Transverse colon (tissue), 4 donors: ENCODE results near the gene FXYD5.

Experiments
- CTCF ChIP-seq, 5 experiments: fragments of 200-600 bp in 3 of 5; fragments of 450-650 bp in 2 of 5; sonication (generic) in 3 of 5; IDR thresholded peaks; 1 replicate in 2 of 5; 2 replicates in 3 of 5; pipeline ENCODE4 v1.5.1; 2016 to 2017; ENCODE audit warnings: antibody characterized with exemption in 5 of 5, inconsistent platforms in 3 of 5, mild to moderate bottlenecking in 2 of 5, moderate library complexity in 1 of 5
- EP300 ChIP-seq: sonication (generic); formaldehyde crosslinking; IDR thresholded peaks from one replicate; pipeline ENCODE4 v1.6.1; 2017; ENCODE audit warnings: antibody characterized with exemption, low read depth
- POLR2AphosphoS5 ChIP-seq, 3 donors: sonication (generic); formaldehyde crosslinking; IDR thresholded peaks; one replicate each; pipeline ENCODE4 v1.6.1; 2016; ENCODE audit warnings: antibody characterized with exemption in 3 of 3

DNA sequence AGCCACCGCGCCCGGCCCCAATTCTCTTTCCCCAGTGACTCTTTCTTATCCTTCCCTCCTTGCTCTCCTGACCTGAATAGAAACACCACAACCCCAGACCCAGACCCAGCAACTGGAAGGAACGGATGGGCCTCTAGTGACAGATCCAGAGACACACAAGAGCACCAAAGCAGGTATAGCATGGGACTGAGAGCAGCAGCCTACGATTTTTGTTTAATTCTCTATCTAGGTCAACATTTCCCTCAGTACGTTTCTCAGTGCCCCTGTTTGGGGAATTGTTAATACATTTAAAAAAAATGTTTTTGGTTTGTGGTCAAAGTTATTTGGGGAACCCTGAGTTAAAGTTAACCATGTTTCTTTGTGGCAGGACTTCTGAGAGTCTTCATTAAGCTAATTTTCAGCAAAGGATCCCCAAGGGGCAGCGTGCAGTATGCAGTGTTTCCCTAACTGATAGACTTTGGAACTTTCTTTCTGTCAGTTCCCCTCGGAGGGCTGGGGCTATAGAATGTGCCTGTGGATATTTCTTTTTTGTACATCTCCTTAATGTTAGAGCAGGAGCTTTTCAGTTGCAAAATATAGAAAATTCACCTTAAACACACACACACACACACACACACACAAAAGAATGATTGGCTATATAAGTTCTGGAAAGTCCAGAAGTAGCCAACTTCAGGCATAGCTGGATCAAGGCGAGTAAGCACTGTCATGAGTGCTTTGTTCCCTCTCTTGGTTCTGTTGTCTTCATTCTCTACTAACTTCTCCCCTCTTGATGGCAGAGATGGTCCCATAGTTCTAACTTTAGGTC, 6.3 kb downstream of the FXYD5 start:
- TF ChIP-seq POLR2AphosphoS5 (IDR thresholded peaks at IDR 0.05): no peak
- TF ChIP-seq CTCF (IDR thresholded peaks at IDR 0.05): no peak
- no peak for TF ChIP-seq EP300
